Measurements from ENCODE around the gene HMCN2.
"Not testable (repeated sequence)": the region's sequence is repeated elsewhere in the genome, so short reads cannot be mapped to it uniquely, and the experiment has no call there.

Gene HMCN2

GRCh38 chr9:130399768-130400167, 134.2 kb downstream of the HMCN2 start:
- no peak for DNase-seq (ENCODE audit: low read depth)
- no peak overlapping the region for H3K4me3 ChIP-seq (replicated peaks; ENCODE audit: low read depth, low read length)
- no peak for TF ChIP-seq CTCF (IDR thresholded peaks at IDR 0.05; ENCODE audit: low read length, missing control alignments)

- H3K4me3 ChIP-seq (replicated peaks; ENCODE audit: low read depth, low read length) = no peak overlapping the region
- TF ChIP-seq CTCF (IDR thresholded peaks at IDR 0.05; ENCODE audit: low read length, missing control alignments) = no peak
- no peak for DNase-seq (ENCODE audit: low read depth)
Observed at GRCh38 chr9:130400870-130401269, 135.3 kb downstream of the HMCN2 start.

GRCh38 chr9:130401742-130402141, 136.2 kb downstream of the HMCN2 start:
- DNase-seq (ENCODE audit: low read depth); H3K4me3 ChIP-seq (replicated peaks; ENCODE audit: low read depth, low read length): not testable (repeated sequence)

- no peak for TF ChIP-seq CTCF (IDR thresholded peaks at IDR 0.05; ENCODE audit: low read length, missing control alignments)
- DNase-seq (ENCODE audit: low read depth) = no peak
- no peak overlapping the region for H3K4me3 ChIP-seq (replicated peaks; ENCODE audit: low read depth, low read length)
Observed at GRCh38 chr9:130402243-130402642, 136.7 kb downstream of the HMCN2 start.

GRCh38 chr9:130402645-130403440, 137.3 kb downstream of the HMCN2 start:
- no peak overlapping the region for H3K4me3 ChIP-seq (replicated peaks; ENCODE audit: low read depth, low read length)
- no peak for TF ChIP-seq CTCF (IDR thresholded peaks at IDR 0.05; ENCODE audit: low read length, missing control alignments)
- DNase-seq (ENCODE audit: low read depth) = no peak

- no peak for DNase-seq (ENCODE audit: low read depth)
Observed at GRCh38 chr9:130405657-130406257, 140.2 kb downstream of the HMCN2 start.

More at GRCh38 chr9:130405657-130406257, 140.2 kb downstream of the HMCN2 start:
- no peak for TF ChIP-seq CTCF (IDR thresholded peaks at IDR 0.05; ENCODE audit: low read length, missing control alignments)
- no peak overlapping the region for H3K4me3 ChIP-seq (replicated peaks; ENCODE audit: low read depth, low read length)

All from fibroblast of pulmonary artery (primary cell).